Measurements from ENCODE around the gene DEPP1.

DEPP1 gene

DNA sequence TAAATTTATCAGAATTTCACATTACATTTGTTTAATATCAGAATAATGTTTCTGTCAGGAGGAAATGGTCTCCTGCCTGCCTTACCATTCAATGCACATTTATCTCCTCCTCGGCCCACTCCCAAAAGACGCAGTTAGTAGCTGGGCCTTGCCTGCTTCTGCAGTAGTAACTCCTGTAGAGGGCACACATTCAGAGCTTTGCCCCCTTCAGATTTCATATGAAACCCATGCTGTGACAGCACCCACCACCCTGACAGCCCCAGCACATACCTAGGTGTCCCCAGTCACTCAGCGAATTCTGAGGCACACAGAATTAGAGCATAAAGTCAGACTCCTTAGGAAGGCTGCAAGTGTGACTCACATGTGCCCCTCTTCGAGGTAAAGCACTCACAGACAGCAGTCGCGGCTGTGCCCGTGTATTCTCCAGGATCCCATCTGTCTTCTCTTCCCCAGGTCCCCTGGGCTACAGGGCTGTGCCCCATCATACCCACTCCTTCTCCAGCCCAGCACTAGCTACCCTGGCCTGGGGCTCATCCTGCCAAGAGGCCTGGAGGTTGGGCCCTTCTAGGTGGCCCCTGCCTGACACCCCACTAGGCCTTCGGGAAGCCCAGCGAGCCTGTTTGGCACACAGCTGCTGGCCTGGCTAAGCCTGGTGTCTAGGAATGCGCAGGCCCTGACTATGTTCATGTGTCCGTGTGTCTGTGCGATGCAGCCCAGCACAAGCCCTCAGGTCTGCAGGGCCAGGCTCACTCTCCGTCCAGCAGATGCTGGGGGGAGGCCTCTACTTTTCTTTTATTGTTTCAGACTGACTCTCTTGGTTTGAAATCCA, 4.7 kb upstream of the DEPP1 start:
- Histone ChIP-seq H2AK5ac (ENCODE audit: low read length) (no peak overlapping the region), H3K27me3 (ENCODE audit: insufficient read depth, low read length, poor library complexity) (no peaks in the 10 kb centered on the region), H3K4ac (ENCODE audit: low read depth, low read length) (no peak overlapping the region), H3K4me2 (ENCODE audit: low read length) (no peak overlapping the region), H4K5ac (ENCODE audit: low read length) (no peak overlapping the region), H3K23ac (ENCODE audit: low read length) (no peak overlapping the region), H3K56ac (ENCODE audit: low read length) (no peak overlapping the region), H3K9ac (ENCODE audit: low read length) (no peak overlapping the region), H2BK15ac (replicated peaks; ENCODE audit: low read depth) (no peak overlapping the region), H3K4me3 (ENCODE audit: low read length) (no peak overlapping the region), H3K18ac (ENCODE audit: low read length) (no peak overlapping the region), H4K8ac (ENCODE audit: low read depth, low read length) (no peak overlapping the region), H2BK5ac (ENCODE audit: low read length) (no peak overlapping the region), H2BK120ac (ENCODE audit: low read depth, low read length) (no peak overlapping the region), H3K4me1 (ENCODE audit: control insufficient read depth, low read depth, low read length) (peaks cover 9% of the 10 kb centered on the region), H3K79me1 (ENCODE audit: low read length) (no peaks in the 10 kb centered on the region), H3K79me2 (ENCODE audit: control insufficient read depth, insufficient read depth, low read length) (no peaks in the 10 kb centered on the region), H3K36me3 (ENCODE audit: control insufficient read depth, insufficient read depth, low read length) (no peaks in the 10 kb centered on the region), H3K27ac (ENCODE audit: low read depth, low read length) (no peak overlapping the region)
- no peak for DNase-seq
- WGBS (ENCODE audit: extremely low coverage, insufficient coverage, low lambda C conversion rate) = no CpG with 5 or more reads among the region's 13 CpGs

DNA sequence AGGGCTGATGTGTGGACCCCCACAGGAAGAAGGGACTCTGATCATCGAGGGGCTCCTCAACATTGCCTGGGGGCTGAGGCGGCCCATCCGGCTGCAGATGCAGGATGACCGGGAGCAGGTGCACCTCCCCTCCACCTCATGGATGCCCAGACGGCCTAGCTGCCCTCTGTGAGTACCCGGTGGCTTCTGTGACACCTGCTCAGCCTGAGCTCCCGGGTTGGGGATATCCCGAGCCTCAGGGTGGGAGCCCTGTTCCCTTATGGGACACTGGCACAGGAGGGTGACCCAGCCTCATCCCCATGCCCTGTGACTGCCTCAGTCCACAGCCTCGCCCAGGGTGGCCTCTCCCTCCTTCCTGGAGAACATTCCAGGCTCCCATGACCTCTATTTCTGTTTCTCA, 3.9 kb upstream of the DEPP1 start:
- no peaks in the 10 kb centered on the region for H3K27me3 ChIP-seq (ENCODE audit: insufficient read depth, low read length, poor library complexity)
- no peak overlapping the region for H4K5ac ChIP-seq (ENCODE audit: low read length)
- no peak overlapping the region for H3K23ac ChIP-seq (ENCODE audit: low read length)
- peaks cover 9% of the 10 kb centered on the region for H3K4me1 ChIP-seq (ENCODE audit: control insufficient read depth, low read depth, low read length)
- H2BK120ac ChIP-seq (ENCODE audit: low read depth, low read length) = no peak overlapping the region
- no peaks in the 10 kb centered on the region for H3K36me3 ChIP-seq (ENCODE audit: control insufficient read depth, insufficient read depth, low read length)
- H2BK5ac ChIP-seq (ENCODE audit: low read length) = no peak overlapping the region
- no CpG with 5 or more reads among the region's 9 CpGs for WGBS (ENCODE audit: extremely low coverage, insufficient coverage, low lambda C conversion rate)
- no peak overlapping the region for H2AK5ac ChIP-seq (ENCODE audit: low read length)
- no peak overlapping the region for H3K9ac ChIP-seq (ENCODE audit: low read length)
- no peak overlapping the region for H3K27ac ChIP-seq (ENCODE audit: low read depth, low read length)
- H2BK15ac ChIP-seq (replicated peaks; ENCODE audit: low read depth) = no peak overlapping the region
- no peaks in the 10 kb centered on the region for H3K79me2 ChIP-seq (ENCODE audit: control insufficient read depth, insufficient read depth, low read length)
- DNase-seq = no peak
- no peak overlapping the region for H3K18ac ChIP-seq (ENCODE audit: low read length)
- no peak overlapping the region for H3K4me2 ChIP-seq (ENCODE audit: low read length)
- H3K56ac ChIP-seq (ENCODE audit: low read length) = no peak overlapping the region
- no peak overlapping the region for H4K8ac ChIP-seq (ENCODE audit: low read depth, low read length)
- H3K4ac ChIP-seq (ENCODE audit: low read depth, low read length) = no peak overlapping the region
- H3K4me3 ChIP-seq (ENCODE audit: low read length) = no peak overlapping the region
- H3K79me1 ChIP-seq (ENCODE audit: low read length) = no peaks in the 10 kb centered on the region

DNA sequence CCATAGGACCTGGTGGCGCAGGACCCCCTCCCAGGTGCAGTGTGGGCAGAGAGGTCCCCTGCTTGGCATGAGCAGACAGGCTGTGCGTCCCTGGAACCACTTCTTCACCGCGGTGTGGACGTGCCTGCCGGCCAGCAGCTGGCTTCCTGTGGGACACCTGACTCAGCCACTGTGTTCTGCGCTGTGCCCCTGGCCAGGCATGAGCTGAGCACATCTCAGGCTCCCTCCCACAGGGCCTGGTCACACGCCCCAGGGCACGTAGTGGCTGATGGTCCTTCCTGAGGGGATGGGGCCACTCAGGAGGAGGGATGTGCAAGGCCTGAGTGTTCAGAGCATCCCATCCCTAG, 3.5 kb upstream of the DEPP1 start:
- H3K4me2 ChIP-seq (ENCODE audit: low read length) = no peak overlapping the region
- H3K36me3 ChIP-seq (ENCODE audit: control insufficient read depth, insufficient read depth, low read length) = no peaks in the 10 kb centered on the region
- H3K9ac ChIP-seq (ENCODE audit: low read length) = no peak overlapping the region
- no peak overlapping the region for H3K4ac ChIP-seq (ENCODE audit: low read depth, low read length)
- H2BK5ac ChIP-seq (ENCODE audit: low read length) = no peak overlapping the region
- WGBS (ENCODE audit: extremely low coverage, insufficient coverage, low lambda C conversion rate) = no CpG with 5 or more reads among the region's 9 CpGs
- no peak overlapping the region for H3K56ac ChIP-seq (ENCODE audit: low read length)
- peaks cover 9% of the 10 kb centered on the region for H3K4me1 ChIP-seq (ENCODE audit: control insufficient read depth, low read depth, low read length)
- H4K8ac ChIP-seq (ENCODE audit: low read depth, low read length) = no peak overlapping the region
- H3K27ac ChIP-seq (ENCODE audit: low read depth, low read length) = no peak overlapping the region
- no peak overlapping the region for H2AK5ac ChIP-seq (ENCODE audit: low read length)
- no peaks in the 10 kb centered on the region for H3K79me1 ChIP-seq (ENCODE audit: low read length)
- no peak overlapping the region for H2BK15ac ChIP-seq (replicated peaks; ENCODE audit: low read depth)
- H3K4me3 ChIP-seq (ENCODE audit: low read length) = no peak overlapping the region
- no peak overlapping the region for H3K23ac ChIP-seq (ENCODE audit: low read length)
- H2BK120ac ChIP-seq (ENCODE audit: low read depth, low read length) = no peak overlapping the region
- DNase-seq = no peak
- no peak overlapping the region for H4K5ac ChIP-seq (ENCODE audit: low read length)
- H3K79me2 ChIP-seq (ENCODE audit: control insufficient read depth, insufficient read depth, low read length) = no peaks in the 10 kb centered on the region
- no peak overlapping the region for H3K18ac ChIP-seq (ENCODE audit: low read length)
- no peaks in the 10 kb centered on the region for H3K27me3 ChIP-seq (ENCODE audit: insufficient read depth, low read length, poor library complexity)

DNA sequence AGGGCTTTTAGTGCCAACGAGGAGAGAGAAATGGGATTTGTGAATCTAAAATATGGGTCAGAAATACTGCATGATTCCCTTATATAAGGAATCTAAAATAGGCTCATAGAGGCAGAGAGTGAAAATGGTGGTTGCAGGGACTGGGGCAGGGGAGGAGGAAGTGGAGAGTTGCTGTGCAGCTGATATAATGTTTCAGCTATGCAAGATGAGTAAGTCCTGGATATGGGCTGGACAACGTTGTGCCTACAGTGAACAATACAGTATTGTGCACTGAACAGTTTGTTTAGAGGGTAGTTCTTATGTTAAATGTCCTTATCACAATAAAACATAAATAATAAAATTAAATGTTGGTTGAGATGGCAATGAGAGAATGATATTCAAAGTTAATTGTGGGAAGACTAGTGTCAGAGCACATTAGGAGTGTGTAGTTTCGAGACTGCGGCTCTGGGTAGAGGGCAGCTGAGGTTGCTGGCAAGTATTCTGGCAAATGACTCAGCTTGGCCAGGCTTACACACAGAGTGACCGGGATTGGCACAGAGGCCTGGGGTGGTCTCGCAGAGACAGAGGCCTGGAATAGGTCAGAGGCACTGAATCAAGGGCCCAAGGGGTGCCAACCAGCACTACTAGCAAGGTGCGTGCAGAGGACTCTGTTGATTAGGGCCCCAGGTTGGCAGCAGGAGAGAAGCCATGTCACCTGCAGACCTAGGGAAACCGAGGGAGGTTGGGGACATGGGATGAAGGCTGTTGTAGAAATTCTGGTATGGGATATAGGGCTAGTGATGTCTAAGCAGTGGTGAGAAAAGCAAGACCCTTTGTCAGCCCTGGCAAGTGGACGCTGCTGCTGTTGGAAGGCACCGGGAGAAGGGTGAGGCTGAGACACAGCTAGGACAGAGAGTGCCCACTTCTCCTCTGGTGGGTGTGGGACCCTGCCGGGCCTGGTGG, 2.8 kb upstream of the DEPP1 start:
- H3K79me1 ChIP-seq (ENCODE audit: low read length) = no peaks in the 10 kb centered on the region
- no CpG with 5 or more reads among the region's 11 CpGs for WGBS (ENCODE audit: extremely low coverage, insufficient coverage, low lambda C conversion rate)
- DNase-seq = no peak

DNA sequence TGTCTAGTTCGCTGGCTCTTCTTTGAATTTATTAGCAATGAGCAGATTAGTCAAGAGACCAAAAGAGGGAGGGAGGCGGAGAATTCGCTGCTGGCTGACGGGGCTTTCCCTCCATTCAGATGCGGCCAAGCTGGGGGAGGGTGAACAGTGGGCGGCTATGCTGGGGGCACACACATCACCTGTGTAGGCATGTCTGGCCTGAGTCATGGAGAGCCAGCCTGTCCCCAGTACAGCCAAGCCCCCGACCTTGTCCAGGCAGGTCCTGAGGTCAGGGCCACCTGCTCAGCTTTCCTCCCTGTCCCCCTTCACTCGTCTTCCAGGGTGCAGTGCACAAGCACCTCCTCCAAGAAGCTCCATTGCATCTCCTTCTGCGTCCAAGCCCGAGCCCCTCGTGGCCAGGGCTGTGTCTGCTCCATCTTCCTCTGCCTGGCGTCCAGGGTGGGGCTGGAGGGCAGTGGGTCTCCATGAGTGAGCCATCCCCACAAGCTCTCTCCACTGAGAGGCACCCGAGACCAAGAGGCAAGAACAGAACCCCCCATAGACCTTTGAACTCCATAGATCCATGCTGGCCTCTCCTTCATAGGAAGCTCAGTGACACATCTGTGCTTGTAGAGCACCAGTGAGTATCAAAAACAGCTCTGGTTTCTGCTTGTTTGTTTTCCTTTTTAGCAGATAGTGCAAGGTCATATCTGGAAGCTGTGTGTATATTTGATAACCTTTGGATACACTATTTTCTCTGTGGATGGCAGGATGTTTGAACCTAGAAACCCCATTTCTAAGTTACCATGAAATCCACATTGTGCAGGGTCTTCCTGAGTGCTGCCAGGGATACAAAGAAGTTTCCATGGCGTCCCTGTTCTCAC, 1.9 kb upstream of the DEPP1 start:
- Histone ChIP-seq H3K4me3 (ENCODE audit: low read length) (no peak overlapping the region), H4K5ac (ENCODE audit: low read length) (no peak overlapping the region), H3K23ac (ENCODE audit: low read length) (no peak overlapping the region), H3K36me3 (ENCODE audit: control insufficient read depth, insufficient read depth, low read length) (no peaks in the 10 kb centered on the region), H3K79me2 (ENCODE audit: control insufficient read depth, insufficient read depth, low read length) (no peaks in the 10 kb centered on the region), H3K27ac (ENCODE audit: low read depth, low read length) (no peak overlapping the region), H2BK5ac (ENCODE audit: low read length) (no peak overlapping the region), H3K4ac (ENCODE audit: low read depth, low read length) (no peak overlapping the region), H3K56ac (ENCODE audit: low read length) (no peak overlapping the region), H3K9ac (ENCODE audit: low read length) (no peak overlapping the region), H2BK15ac (replicated peaks; ENCODE audit: low read depth) (no peak overlapping the region), H3K4me1 (ENCODE audit: control insufficient read depth, low read depth, low read length) (peaks cover 7% of the 10 kb centered on the region), H3K4me2 (ENCODE audit: low read length) (no peak overlapping the region), H2BK120ac (ENCODE audit: low read depth, low read length) (no peak overlapping the region), H3K79me1 (ENCODE audit: low read length) (no peaks in the 10 kb centered on the region), H3K18ac (ENCODE audit: low read length) (no peak overlapping the region), H4K8ac (ENCODE audit: low read depth, low read length) (no peak overlapping the region), H2AK5ac (ENCODE audit: low read length) (no peak overlapping the region), H3K27me3 (ENCODE audit: insufficient read depth, low read length, poor library complexity) (no peaks in the 10 kb centered on the region)
- DNase-seq = no peak
- WGBS (ENCODE audit: extremely low coverage, insufficient coverage, low lambda C conversion rate) = no CpG with 5 or more reads among the region's 14 CpGs

More for the DNA sequence above, 2.8 kb upstream of the DEPP1 start:
- Histone ChIP-seq H2AK5ac (ENCODE audit: low read length) (no peak overlapping the region), H2BK5ac (ENCODE audit: low read length) (no peak overlapping the region), H3K9ac (ENCODE audit: low read length) (no peak overlapping the region), H3K23ac (ENCODE audit: low read length) (no peak overlapping the region), H3K79me2 (ENCODE audit: control insufficient read depth, insufficient read depth, low read length) (no peaks in the 10 kb centered on the region), H3K4me1 (ENCODE audit: control insufficient read depth, low read depth, low read length) (peaks cover 9% of the 10 kb centered on the region), H3K56ac (ENCODE audit: low read length) (no peak overlapping the region), H3K4me3 (ENCODE audit: low read length) (no peak overlapping the region), H4K8ac (ENCODE audit: low read depth, low read length) (no peak overlapping the region), H3K18ac (ENCODE audit: low read length) (no peak overlapping the region), H3K4me2 (ENCODE audit: low read length) (no peak overlapping the region), H2BK120ac (ENCODE audit: low read depth, low read length) (no peak overlapping the region), H2BK15ac (replicated peaks; ENCODE audit: low read depth) (no peak overlapping the region), H3K27me3 (ENCODE audit: insufficient read depth, low read length, poor library complexity) (no peaks in the 10 kb centered on the region), H4K5ac (ENCODE audit: low read length) (no peak overlapping the region), H3K27ac (ENCODE audit: low read depth, low read length) (no peak overlapping the region), H3K4ac (ENCODE audit: low read depth, low read length) (no peak overlapping the region), H3K36me3 (ENCODE audit: control insufficient read depth, insufficient read depth, low read length) (no peaks in the 10 kb centered on the region)

Measured in mesendoderm (in vitro differentiated cells).